ENCODE results near the gene WDR46. TPM values are rescaled to one million over a fixed set of nuclear protein-coding genes. Genes with fewer than 3 reads are reported as not detected.

Gene WDR46
- total RNA-seq, 1 experiment from 2014 or later, result 57.0 TPM

GRCh38 chr6:33297956-33298772, 9.1 kb upstream of the WDR46 start:
- peak overlapping the region; percentile 100 for H3K27ac Mint-ChIP-seq (ENCODE audit: low read depth, unreplicated experiment)
- intact Hi-C loops (cut with micrococcal nuclease), result loop anchor here (2.0 to 5.0 kb wide), 3 partner anchors 19 to 129 kb away; partner anchors contain the start of genes HSD17B8, RXRB and SLC39A7
- peaks cover 22% of the 10 kb centered on the region for H3K4me1 Mint-ChIP-seq (ENCODE audit: insufficient read depth, unreplicated experiment)
- no peaks in the 10 kb centered on the region for H3K9me3 Mint-ChIP-seq (ENCODE audit: unreplicated experiment)
- no peaks in the 10 kb centered on the region for H3K27me3 Mint-ChIP-seq (ENCODE audit: insufficient read depth, unreplicated experiment)
- H3K36me3 Mint-ChIP-seq (ENCODE audit: insufficient read depth, unreplicated experiment), result peaks cover 54% of the 10 kb centered on the region
- ChIA-PET POLR2A (interaction anchor here (0.6 to 5.5 kb wide), 22 partner anchors 9 to 1897 kb away, joined by 3 to 84 read pairs (median 6); partner anchors contain the start of genes B3GALT4, HSD17B8, PFDN6 and PHF1), CTCF (interaction anchor here (0.6 to 1.7 kb wide), 3 partner anchors 13 to 138 kb away, joined by 3 to 18 read pairs (median 3); no protein-coding TSS in a partner anchor)
- peak; percentile 91 for DNase-seq (ENCODE audit: unreplicated experiment)
- H3K4me3 Mint-ChIP-seq (ENCODE audit: unreplicated experiment), result peak overlapping the region; percentile 96
- TF ChIP-seq, protein P1, sequence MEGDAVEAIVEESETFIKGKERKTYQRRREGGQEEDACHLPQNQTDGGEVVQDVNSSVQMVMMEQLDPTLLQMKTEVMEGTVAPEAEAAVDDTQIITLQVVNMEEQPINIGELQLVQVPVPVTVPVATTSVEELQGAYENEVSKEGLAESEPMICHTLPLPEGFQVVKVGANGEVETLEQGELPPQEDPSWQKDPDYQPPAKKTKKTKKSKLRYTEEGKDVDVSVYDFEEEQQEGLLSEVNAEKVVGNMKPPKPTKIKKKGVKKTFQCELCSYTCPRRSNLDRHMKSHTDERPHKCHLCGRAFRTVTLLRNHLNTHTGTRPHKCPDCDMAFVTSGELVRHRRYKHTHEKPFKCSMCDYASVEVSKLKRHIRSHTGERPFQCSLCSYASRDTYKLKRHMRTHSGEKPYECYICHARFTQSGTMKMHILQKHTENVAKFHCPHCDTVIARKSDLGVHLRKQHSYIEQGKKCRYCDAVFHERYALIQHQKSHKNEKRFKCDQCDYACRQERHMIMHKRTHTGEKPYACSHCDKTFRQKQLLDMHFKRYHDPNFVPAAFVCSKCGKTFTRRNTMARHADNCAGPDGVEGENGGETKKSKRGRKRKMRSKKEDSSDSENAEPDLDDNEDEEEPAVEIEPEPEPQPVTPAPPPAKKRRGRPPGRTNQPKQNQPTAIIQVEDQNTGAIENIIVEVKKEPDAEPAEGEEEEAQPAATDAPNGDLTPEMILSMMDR (IDR thresholded peaks at IDR 0.05; ENCODE audit: unreplicated experiment), result no peak
- no TSS peak for BruUV-seq (replicated peaks)

GRCh38 chr6:33297406-33297955, 8.4 kb upstream of the WDR46 start:
- Mint-ChIP-seq H3K4me1 (ENCODE audit: insufficient read depth, unreplicated experiment) (peaks cover 22% of the 10 kb centered on the region), H3K27me3 (ENCODE audit: insufficient read depth, unreplicated experiment) (no peaks in the 10 kb centered on the region), H3K9me3 (ENCODE audit: unreplicated experiment) (no peaks in the 10 kb centered on the region), H3K4me3 (ENCODE audit: unreplicated experiment) (peak overlapping the region; percentile 96), H3K27ac (ENCODE audit: low read depth, unreplicated experiment) (peak overlapping the region; percentile 100), H3K36me3 (ENCODE audit: insufficient read depth, unreplicated experiment) (peaks cover 48% of the 10 kb centered on the region)
- CTCF ChIA-PET, result interaction anchor here (0.5 to 1.0 kb wide), 4 partner anchors 38 to 128 kb away, joined by 3 to 5 read pairs (median 3); no protein-coding TSS in a partner anchor
- TF ChIP-seq, protein P1 (IDR thresholded peaks at IDR 0.05; ENCODE audit: unreplicated experiment), result no peak
- POLR2A ChIA-PET, result interaction anchor here (0.6 to 5.5 kb wide), 15 partner anchors 8 to 1897 kb away, joined by 3 to 84 read pairs (median 5); partner anchors contain the start of genes B3GALT4, PFDN6, PHF1 and RPS18
- intact Hi-C loops (cut with micrococcal nuclease), result loop anchor here (5.0 kb wide), 2 partner anchors 95 to 130 kb away; partner anchors contain the start of genes HSD17B8, RXRB and SLC39A7
- DNase-seq (ENCODE audit: unreplicated experiment), result peak; percentile 38
- BruUV-seq (replicated peaks), result no TSS peak

DNA sequence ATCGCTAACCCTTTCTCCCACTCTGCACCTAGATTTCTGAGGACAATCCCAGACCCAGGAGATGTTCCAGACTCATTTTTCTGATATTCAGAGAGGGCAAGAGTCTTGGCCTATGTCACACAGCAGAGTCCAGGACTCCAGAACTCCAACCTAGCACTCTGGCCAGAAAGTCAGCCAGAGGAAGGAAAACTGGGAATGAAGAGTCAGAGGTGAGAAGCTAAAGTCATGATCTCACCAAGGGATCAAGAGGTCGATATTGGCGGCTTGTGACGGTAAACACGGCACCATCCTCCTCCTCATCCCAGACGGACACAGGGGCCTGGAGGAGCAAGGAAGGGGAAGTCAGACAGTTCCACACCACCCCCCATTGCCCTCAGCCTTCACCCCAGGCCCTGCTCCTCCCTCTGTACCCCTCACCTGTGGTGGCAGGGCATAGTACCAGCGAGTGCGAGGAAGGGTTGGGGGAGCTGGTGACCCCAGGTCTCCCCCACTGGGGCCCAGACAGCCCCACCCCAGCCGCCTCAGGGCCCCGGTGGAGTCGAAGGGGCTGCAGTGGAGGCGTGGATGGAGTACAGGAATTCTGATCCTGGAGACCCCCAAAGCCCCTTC, 7.9 kb upstream of the WDR46 start:
- TF ChIP-seq, protein P1 (IDR thresholded peaks at IDR 0.05; ENCODE audit: unreplicated experiment), result no peak
- BruUV-seq (replicated peaks), result no TSS peak
- ChIA-PET POLR2A (interaction anchor here (0.6 to 5.5 kb wide), 11 partner anchors 7 to 1896 kb away, joined by 3 to 84 read pairs (median 6); partner anchors contain the start of genes B3GALT4, PFDN6, RPS18 and TAPBP), CTCF (interaction anchor here (0.5 to 1.3 kb wide), 6 partner anchors 15 to 128 kb away, joined by 3 to 5 read pairs (median 4); no protein-coding TSS in a partner anchor)
- Mint-ChIP-seq H3K9me3 (ENCODE audit: unreplicated experiment) (no peaks in the 10 kb centered on the region), H3K36me3 (ENCODE audit: insufficient read depth, unreplicated experiment) (peaks cover 42% of the 10 kb centered on the region), H3K27ac (ENCODE audit: low read depth, unreplicated experiment) (peak overlapping the region; percentile 100), H3K27me3 (ENCODE audit: insufficient read depth, unreplicated experiment) (no peaks in the 10 kb centered on the region), H3K4me3 (ENCODE audit: unreplicated experiment) (peak overlapping the region; percentile 96), H3K4me1 (ENCODE audit: insufficient read depth, unreplicated experiment) (peaks cover 22% of the 10 kb centered on the region)
- no peak for DNase-seq (ENCODE audit: unreplicated experiment)
- intact Hi-C loops (cut with micrococcal nuclease), result loop anchor here (5.0 kb wide), 2 partner anchors 95 to 130 kb away; partner anchors contain the start of genes HSD17B8, RXRB and SLC39A7
